Activated T-cell treated with anti-CD3 and anti-CD28 coated beads, Interleukin-2, amount 50 U/mL, for 72 hours (primary cell): Measurements from ENCODE around the gene NDUFS6. TPM values are rescaled to one million over a fixed set of nuclear protein-coding genes. Genes with fewer than 3 reads are reported as not detected.

Experiments
- ATAC-seq, 2 donors: fragments of 150-1000 bp; cut with Tn5 transposase; replicated peaks in 1 of 2; 2 replicates each; pipeline ENCODE4 v1.10.0; 2021; ENCODE audit warnings: moderate library complexity in 2 of 2, mild to moderate bottlenecking in 1 of 2
- DNase-seq, 2 donors: peaks; one replicate each; pipeline ENCODE4 v3.0.0; 2021 to 2022; ENCODE audit warnings: mixed read lengths in 1 of 2
- H3K27ac Mint-ChIP-seq: one replicate; pipeline ENCODE4 v1.8.0; 2022; ENCODE audit warnings: mild to moderate bottlenecking, moderate library complexity, mixed read lengths
- H3K27me3 Mint-ChIP-seq: one replicate; pipeline ENCODE4 v1.8.0; 2022; ENCODE audit warnings: low read depth, mixed read lengths
- H3K36me3 Mint-ChIP-seq, 2 donors: one replicate each; pipeline ENCODE4 v1.8.0; 2022; ENCODE audit warnings: mixed read lengths in 2 of 2, mild to moderate bottlenecking in 1 of 2; ENCODE audit not compliant: insufficient read depth in 2 of 2
- H3K4me1 Mint-ChIP-seq: one replicate; pipeline ENCODE4 v1.8.0; 2022; ENCODE audit warnings: low read depth, mixed read lengths
- H3K4me3 Mint-ChIP-seq, 2 donors: one replicate each; pipeline ENCODE4 v1.8.0; 2022; ENCODE audit warnings: mild to moderate bottlenecking in 2 of 2, mixed read lengths in 2 of 2, moderate library complexity in 2 of 2
- H3K9me3 Mint-ChIP-seq, 2 donors: one replicate each; pipeline ENCODE4 v1.8.0; 2022; ENCODE audit warnings: mixed read lengths in 2 of 2
- total RNA-seq, 2 donors: library from RNA; stranded (reverse); gene quantifications; one replicate each; pipeline ENCODE4 v1.2.3, GENCODE V29; 2022

NDUFS6 gene
- total RNA-seq, 2 donors from 2014 or later = 21.9 to 22.3 TPM

GRCh38 chr5:1760656-1761452, 40.4 kb upstream of the NDUFS6 start:
- Mint-ChIP-seq H3K4me1 (no peaks in the 10 kb centered on the region), H3K4me3 (no peak overlapping the region), H3K36me3 (no peaks in the 10 kb centered on the region), H3K9me3 (peaks cover 3% of the 10 kb centered on the region in 2 donors), H3K27me3 (peaks cover 18% of the 10 kb centered on the region), H3K27ac (no peak overlapping the region)
- DNase-seq (no peak), ATAC-seq (no peak)

- Mint-ChIP-seq H3K27me3 (peaks cover 18% of the 10 kb centered on the region), H3K27ac (no peak overlapping the region), H3K4me3 (no peak overlapping the region), H3K4me1 (no peaks in the 10 kb centered on the region), H3K9me3 (peaks cover 3% of the 10 kb centered on the region in 2 donors), H3K36me3 (no peaks in the 10 kb centered on the region)
- DNase-seq (no peak), ATAC-seq (no peak)
Measured at GRCh38 chr5:1761453-1761755, 39.8 kb upstream of the NDUFS6 start.

GRCh38 chr5:1762121-1762882, 38.9 kb upstream of the NDUFS6 start:
- Mint-ChIP-seq H3K4me1 (no peaks in the 10 kb centered on the region), H3K4me3 (no peak overlapping the region), H3K27me3 (peaks cover 18% of the 10 kb centered on the region), H3K9me3 (peaks cover 3% of the 10 kb centered on the region in 2 donors), H3K36me3 (no peaks in the 10 kb centered on the region), H3K27ac (no peak overlapping the region)
- DNase-seq (no peak), ATAC-seq (no peak)

- H3K4me1 Mint-ChIP-seq = no peaks in the 10 kb centered on the region
- H3K27ac Mint-ChIP-seq = no peak overlapping the region
- H3K4me3 Mint-ChIP-seq = no peak overlapping the region
- H3K36me3 Mint-ChIP-seq = no peaks in the 10 kb centered on the region
- peaks cover 18% of the 10 kb centered on the region for H3K27me3 Mint-ChIP-seq
- DNase-seq = no peak
- H3K9me3 Mint-ChIP-seq = peaks cover 3% of the 10 kb centered on the region in 2 donors
- no peak for ATAC-seq
Measured at GRCh38 chr5:1762883-1763547, 38.2 kb upstream of the NDUFS6 start.

- Mint-ChIP-seq H3K9me3 (peaks cover 1% of the 10 kb centered on the region in 2 donors), H3K4me1 (no peaks in the 10 kb centered on the region), H3K4me3 (no peak overlapping the region), H3K27ac (no peak overlapping the region), H3K36me3 (no peaks in the 10 kb centered on the region), H3K27me3 (peaks cover 18% of the 10 kb centered on the region)
- peak; percentile 47 to 54 for DNase-seq
- peak; percentile 59 to 67 for ATAC-seq
Measured at GRCh38 chr5:1763548-1763911, 37.7 kb upstream of the NDUFS6 start.

GRCh38 chr5:1763960-1764605, 37.1 kb upstream of the NDUFS6 start:
- ATAC-seq (no peak), DNase-seq (no peak)
- Mint-ChIP-seq H3K27me3 (peaks cover 18% of the 10 kb centered on the region), H3K36me3 (no peaks in the 10 kb centered on the region), H3K27ac (no peak overlapping the region), H3K9me3 (no peaks in the 10 kb centered on the region), H3K4me3 (no peak overlapping the region), H3K4me1 (no peaks in the 10 kb centered on the region)

- H3K27me3 Mint-ChIP-seq = peaks cover 18% of the 10 kb centered on the region
- H3K36me3 Mint-ChIP-seq = no peaks in the 10 kb centered on the region
- no peaks in the 10 kb centered on the region for H3K9me3 Mint-ChIP-seq
- ATAC-seq = no peak
- no peak for DNase-seq
- no peaks in the 10 kb centered on the region for H3K4me1 Mint-ChIP-seq
- H3K4me3 Mint-ChIP-seq = no peak overlapping the region
- H3K27ac Mint-ChIP-seq = no peak overlapping the region
Measured at GRCh38 chr5:1764606-1764960, 36.6 kb upstream of the NDUFS6 start.

GRCh38 chr5:1765141-1765879, 35.9 kb upstream of the NDUFS6 start:
- Mint-ChIP-seq H3K27me3 (peaks cover 18% of the 10 kb centered on the region), H3K27ac (no peak overlapping the region), H3K4me3 (no peak overlapping the region), H3K9me3 (no peaks in the 10 kb centered on the region), H3K4me1 (no peaks in the 10 kb centered on the region), H3K36me3 (no peaks in the 10 kb centered on the region)
- ATAC-seq = no peak
- DNase-seq = no peak

- Mint-ChIP-seq H3K36me3 (no peaks in the 10 kb centered on the region), H3K4me3 (no peak overlapping the region), H3K4me1 (no peaks in the 10 kb centered on the region), H3K27ac (no peak overlapping the region), H3K27me3 (peaks cover 22% of the 10 kb centered on the region), H3K9me3 (no peaks in the 10 kb centered on the region)
- peak in 1 of 2 donors; percentile 30 for ATAC-seq
- DNase-seq = no peak
Measured at GRCh38 chr5:1765880-1766235, 35.3 kb upstream of the NDUFS6 start.

- no peak overlapping the region for H3K27ac Mint-ChIP-seq
- no peaks in the 10 kb centered on the region for H3K4me1 Mint-ChIP-seq
- DNase-seq (no peak), ATAC-seq (no peak)
- no peak overlapping the region for H3K4me3 Mint-ChIP-seq
- no peaks in the 10 kb centered on the region for H3K36me3 Mint-ChIP-seq
- H3K27me3 Mint-ChIP-seq = peaks cover 24% of the 10 kb centered on the region
- no peaks in the 10 kb centered on the region for H3K9me3 Mint-ChIP-seq
Measured at GRCh38 chr5:1767524-1768282, 33.5 kb upstream of the NDUFS6 start.

- H3K9me3 Mint-ChIP-seq = no peaks in the 10 kb centered on the region
- H3K27ac Mint-ChIP-seq = no peak overlapping the region
- peaks cover 20% of the 10 kb centered on the region for H3K27me3 Mint-ChIP-seq
- DNase-seq = no peak
- no peaks in the 10 kb centered on the region for H3K4me1 Mint-ChIP-seq
- ATAC-seq = no peak
- H3K36me3 Mint-ChIP-seq = no peaks in the 10 kb centered on the region
- no peak overlapping the region for H3K4me3 Mint-ChIP-seq
Measured at GRCh38 chr5:1768283-1769000, 32.8 kb upstream of the NDUFS6 start.
